ENCODE results near the gene FAS.
A peak's percentile ranks its signal among the peaks of the same experiment; 100 is the strongest.

FAS gene

GRCh38 chr10:88946965-88947590, 43.5 kb upstream of the FAS start:
- ChIA-PET CTCF (interaction anchor here (2.2 kb wide), 1 partner anchor 271 kb away, joined by 9 read pairs; no protein-coding TSS in a partner anchor), POLR2A (no interaction called here)
- TF ChIP-seq, protein P1, sequence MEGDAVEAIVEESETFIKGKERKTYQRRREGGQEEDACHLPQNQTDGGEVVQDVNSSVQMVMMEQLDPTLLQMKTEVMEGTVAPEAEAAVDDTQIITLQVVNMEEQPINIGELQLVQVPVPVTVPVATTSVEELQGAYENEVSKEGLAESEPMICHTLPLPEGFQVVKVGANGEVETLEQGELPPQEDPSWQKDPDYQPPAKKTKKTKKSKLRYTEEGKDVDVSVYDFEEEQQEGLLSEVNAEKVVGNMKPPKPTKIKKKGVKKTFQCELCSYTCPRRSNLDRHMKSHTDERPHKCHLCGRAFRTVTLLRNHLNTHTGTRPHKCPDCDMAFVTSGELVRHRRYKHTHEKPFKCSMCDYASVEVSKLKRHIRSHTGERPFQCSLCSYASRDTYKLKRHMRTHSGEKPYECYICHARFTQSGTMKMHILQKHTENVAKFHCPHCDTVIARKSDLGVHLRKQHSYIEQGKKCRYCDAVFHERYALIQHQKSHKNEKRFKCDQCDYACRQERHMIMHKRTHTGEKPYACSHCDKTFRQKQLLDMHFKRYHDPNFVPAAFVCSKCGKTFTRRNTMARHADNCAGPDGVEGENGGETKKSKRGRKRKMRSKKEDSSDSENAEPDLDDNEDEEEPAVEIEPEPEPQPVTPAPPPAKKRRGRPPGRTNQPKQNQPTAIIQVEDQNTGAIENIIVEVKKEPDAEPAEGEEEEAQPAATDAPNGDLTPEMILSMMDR (IDR thresholded peaks at IDR 0.05; ENCODE audit: insufficient read depth, low read length, missing control alignments): no peak
- DNase-seq (ENCODE audit: low read depth, low spot score): no peak
- no peak overlapping the region; the same call in 1 of the 2 replicates for H3K4me3 ChIP-seq (ENCODE audit: low read depth, low read length)

DNA sequence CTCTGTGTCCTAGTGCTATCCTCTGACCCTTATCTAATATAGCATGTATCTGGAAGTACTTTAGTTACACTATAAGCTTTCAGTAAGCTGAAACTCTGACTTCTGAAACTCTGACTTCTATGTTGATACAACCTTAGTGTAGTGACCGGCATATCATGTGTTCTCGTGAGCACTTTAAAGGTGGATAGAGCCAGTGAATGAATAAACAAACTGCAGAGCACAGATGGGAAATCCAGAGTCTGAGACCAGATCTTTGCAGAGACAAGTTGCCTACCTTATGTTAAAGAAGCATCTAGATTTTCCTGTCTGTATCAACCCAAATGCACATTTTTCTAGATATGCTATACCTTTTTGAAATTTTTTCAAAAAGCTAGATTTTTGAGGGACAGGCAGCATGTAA, 41.5 kb upstream of the FAS start:
- CTCF ChIA-PET: interaction anchor here (0.8 to 1.8 kb wide), 5 partner anchors 12 to 265 kb away, joined by 3 to 10 read pairs (median 5); no protein-coding TSS in a partner anchor
- no peak for DNase-seq (ENCODE audit: low read depth, low spot score)
- peak overlapping the region; percentile 74 for H3K4me3 ChIP-seq (ENCODE audit: low read depth, low read length)
- TF ChIP-seq, protein P1 (IDR thresholded peaks at IDR 0.05; ENCODE audit: insufficient read depth, low read length, missing control alignments): no peak
- POLR2A ChIA-PET: no interaction called here

- CTCF ChIA-PET: interaction anchor here (0.7 to 1.8 kb wide), 7 partner anchors 8 to 264 kb away, joined by 3 to 6 read pairs (median 3); no protein-coding TSS in a partner anchor
- POLR2A ChIA-PET: interaction anchor here (0.6 to 0.8 kb wide), 2 partner anchors 24 to 40 kb away, joined by 3 read pairs; partner anchors contain the start of gene FAS
- H3K4me3 ChIP-seq (ENCODE audit: low read depth, low read length): peak overlapping the region; percentile 74
- TF ChIP-seq, protein P1 (IDR thresholded peaks at IDR 0.05; ENCODE audit: insufficient read depth, low read length, missing control alignments): no peak
- DNase-seq (ENCODE audit: low read depth, low spot score): no peak
Observed at GRCh38 chr10:88949912-88950837, 40.4 kb upstream of the FAS start.

DNA sequence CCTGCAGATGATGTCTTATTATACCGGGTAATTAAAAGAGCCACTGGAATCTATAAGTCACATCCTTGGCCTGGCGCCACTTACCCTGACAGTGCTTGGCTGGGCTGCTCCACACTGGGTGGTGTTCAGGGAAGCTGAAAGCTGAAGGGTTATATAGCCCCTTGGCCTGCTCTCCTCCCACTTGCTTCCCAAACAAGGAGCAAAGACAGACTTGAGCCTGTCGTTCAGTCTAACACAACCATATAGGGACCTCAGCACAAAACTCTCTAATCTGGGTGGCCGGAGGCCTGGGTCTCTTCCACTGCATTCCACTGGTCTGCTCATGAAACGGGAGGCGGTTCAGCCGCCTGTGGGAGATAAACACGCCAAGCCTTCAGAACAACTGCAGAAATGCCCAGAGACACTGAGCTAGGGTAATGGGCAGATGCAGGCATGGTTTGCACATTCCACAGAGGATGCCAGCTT, 37.9 kb upstream of the FAS start, which contains the start of gene ACTA2:
ACTA2 (minus strand) TSS at position 127 of the 465 bp plus-strand sequence. CDS start 3,843 bp downstream, outside the sequence.
- CTCF ChIA-PET: interaction anchor here (0.6 to 1.5 kb wide), 6 partner anchors 9 to 263 kb away, joined by 3 to 4 read pairs (median 3); no protein-coding TSS in a partner anchor
- peak within 1 kb of the TSS; percentile 74 for H3K4me3 ChIP-seq (ENCODE audit: low read depth, low read length)
- TF ChIP-seq, protein P1 (IDR thresholded peaks at IDR 0.05; ENCODE audit: insufficient read depth, low read length, missing control alignments): no peak
- DNase-seq (ENCODE audit: low read depth, low spot score): peak; percentile 92
- POLR2A ChIA-PET: interaction anchor here (0.7 kb wide), 1 partner anchor 847 kb away, joined by 3 read pairs; no protein-coding TSS in a partner anchor

DNA sequence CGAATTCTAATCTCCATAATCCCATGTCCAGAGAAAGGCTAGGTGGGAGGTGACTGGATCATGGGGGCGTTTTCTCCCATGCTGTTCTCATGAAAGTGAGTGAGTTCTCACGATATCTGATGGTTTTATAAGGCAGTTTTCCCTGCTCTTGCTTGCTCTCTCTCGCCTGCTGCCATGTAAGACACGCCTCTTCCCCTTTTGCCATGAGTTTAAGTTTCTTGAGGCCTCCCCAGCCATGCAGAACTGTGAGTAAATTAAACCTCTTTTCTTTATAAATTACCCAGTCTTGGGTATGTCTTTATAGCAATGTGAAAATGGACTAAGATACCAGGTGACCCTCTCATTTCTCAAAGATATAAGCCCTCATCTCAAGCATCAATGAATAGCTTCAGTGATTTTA, 36.9 kb upstream of the FAS start:
- H3K4me3 ChIP-seq (ENCODE audit: low read depth, low read length): no peak overlapping the region
- DNase-seq (ENCODE audit: low read depth, low spot score): no peak
- TF ChIP-seq, protein P1 (IDR thresholded peaks at IDR 0.05; ENCODE audit: insufficient read depth, low read length, missing control alignments): no peak
- ChIA-PET CTCF (interaction anchor here (0.9 to 2.6 kb wide), 7 partner anchors 10 to 261 kb away, joined by 3 to 9 read pairs (median 3); no protein-coding TSS in a partner anchor), POLR2A (interaction anchor here (0.7 kb wide), 1 partner anchor 13 kb away, joined by 3 read pairs; no protein-coding TSS in a partner anchor)
